ENCODE results near the gene ITGA1.
"Not testable (repeated sequence)": the region's sequence is repeated elsewhere in the genome, so short reads cannot be mapped to it uniquely, and the experiment has no call there.

DNA sequence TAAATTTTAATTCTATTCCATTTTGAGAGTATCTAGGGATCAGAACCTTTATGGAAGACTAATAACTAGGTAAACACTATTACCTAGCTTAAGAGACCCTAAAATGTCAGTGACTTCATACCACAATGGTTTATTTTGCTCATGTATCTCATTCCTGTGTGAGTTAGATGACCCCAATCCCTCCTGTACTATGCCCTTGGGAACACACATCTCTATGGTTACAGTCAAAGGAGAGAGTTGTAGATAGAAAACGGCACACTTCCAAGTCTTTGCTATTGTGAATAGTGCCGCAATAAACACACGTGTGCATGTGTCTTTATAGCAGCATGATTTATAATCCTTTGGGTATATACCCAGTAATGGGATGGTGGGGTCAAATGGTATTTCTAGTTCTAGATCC, 31.1 kb downstream of the ITGA1 start:
- TF ChIP-seq, protein P1, sequence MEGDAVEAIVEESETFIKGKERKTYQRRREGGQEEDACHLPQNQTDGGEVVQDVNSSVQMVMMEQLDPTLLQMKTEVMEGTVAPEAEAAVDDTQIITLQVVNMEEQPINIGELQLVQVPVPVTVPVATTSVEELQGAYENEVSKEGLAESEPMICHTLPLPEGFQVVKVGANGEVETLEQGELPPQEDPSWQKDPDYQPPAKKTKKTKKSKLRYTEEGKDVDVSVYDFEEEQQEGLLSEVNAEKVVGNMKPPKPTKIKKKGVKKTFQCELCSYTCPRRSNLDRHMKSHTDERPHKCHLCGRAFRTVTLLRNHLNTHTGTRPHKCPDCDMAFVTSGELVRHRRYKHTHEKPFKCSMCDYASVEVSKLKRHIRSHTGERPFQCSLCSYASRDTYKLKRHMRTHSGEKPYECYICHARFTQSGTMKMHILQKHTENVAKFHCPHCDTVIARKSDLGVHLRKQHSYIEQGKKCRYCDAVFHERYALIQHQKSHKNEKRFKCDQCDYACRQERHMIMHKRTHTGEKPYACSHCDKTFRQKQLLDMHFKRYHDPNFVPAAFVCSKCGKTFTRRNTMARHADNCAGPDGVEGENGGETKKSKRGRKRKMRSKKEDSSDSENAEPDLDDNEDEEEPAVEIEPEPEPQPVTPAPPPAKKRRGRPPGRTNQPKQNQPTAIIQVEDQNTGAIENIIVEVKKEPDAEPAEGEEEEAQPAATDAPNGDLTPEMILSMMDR (IDR thresholded peaks at IDR 0.05; ENCODE audit: insufficient read depth, low read length) = not testable (repeated sequence)
- not testable (repeated sequence) for TF ChIP-seq GABPA (IDR thresholded peaks at IDR 0.05; ENCODE audit: low read depth)
